B cell (primary cell): ENCODE results near the gene KRTAP10-1. TPM values are rescaled to one million over a fixed set of nuclear protein-coding genes. Genes with fewer than 3 reads are reported as not detected.

Experiments
- ATAC-seq: fragments of 200-7000 bp; cut with Tn5 transposase; one replicate; pipeline ENCODE4 v1.10.0; 2021; ENCODE audit warnings: low read depth, mild to moderate bottlenecking, moderate number of reproducible peaks, moderate library complexity
- CTCF ChIA-PET: fragments of 350-600 bp; sonication (Branson Sonifier 250); formaldehyde crosslinking; loops from one replicate; lab custom pipeline; 2021; ENCODE audit warnings: antibody characterized with exemption, inconsistent platforms; lab: Charles Lee
- POLR2A ChIA-PET: fragments of 350-600 bp; sonication (Branson Sonifier 250); formaldehyde crosslinking; loops from one replicate; lab custom pipeline; 2021; ENCODE audit warnings: antibody characterized with exemption; lab: Charles Lee
- DNase-seq: peaks from one replicate; pipeline ENCODE4 v3.0.0; 2013
- H2AFZ ChIP-seq: 2 replicates; pipeline ENCODE4 v1.6.1; 2012; ENCODE audit warnings: mild to moderate bottlenecking, low read depth, low read length; ENCODE audit not compliant: insufficient read depth, poor library complexity, severe bottlenecking
- H3K27ac ChIP-seq, 2 donors: 1 replicate in 1 of 2; 2 replicates in 1 of 2; pipeline ENCODE4 v1.5.1; 2012 to 2013; ENCODE audit warnings: low read length in 2 of 2, mild to moderate bottlenecking in 2 of 2, moderate library complexity in 1 of 2
- H3K27me3 ChIP-seq, 4 experiments: fragments of 200-600 bp in 1 of 4; sonication (generic) in 1 of 4; replicated peaks in 1 of 4; 1 replicate in 2 of 4; 2 replicates in 2 of 4; pipeline versions ENCODE4 v1.6.1 to v1.7.0; 2013 to 2016; ENCODE audit warnings: low read length in 3 of 4, mild to moderate bottlenecking in 2 of 4, mixed read lengths in 1 of 4, moderate library complexity in 1 of 4; ENCODE audit not compliant: insufficient read depth in 4 of 4, control insufficient read depth in 3 of 4; ENCODE audit errors: control extremely low read depth in 1 of 4
- H3K36me3 ChIP-seq, 2 experiments: replicated peaks in 1 of 2; 1 replicate in 1 of 2; 2 replicates in 1 of 2; pipeline versions ENCODE4 v1.6.1 to v1.7.1; 2013; ENCODE audit warnings: low read length in 1 of 2; ENCODE audit not compliant: insufficient read depth in 2 of 2, control insufficient read depth in 1 of 2; ENCODE audit errors: control extremely low read depth in 1 of 2, extremely low read depth in 1 of 2
- H3K4me1 ChIP-seq, 2 donors: fragments of 200-600 bp in 1 of 2; sonication (generic) in 1 of 2; 1 replicate in 1 of 2; 2 replicates in 1 of 2; pipeline versions ENCODE4 v1.5.1 to v1.6.1; 2013 to 2017; ENCODE audit warnings: low read length in 2 of 2; ENCODE audit not compliant: control insufficient read depth in 2 of 2, insufficient read depth in 2 of 2
- H3K4me2 ChIP-seq: replicated peaks from 2 replicates; pipeline ENCODE3; 2012; ENCODE audit warnings: mild to moderate bottlenecking, low read depth, low read length; ENCODE audit not compliant: poor library complexity, severe bottlenecking
- H3K4me3 ChIP-seq, 5 experiments: fragments of 200-600 bp in 1 of 5; sonication (generic) in 1 of 5; 1 replicate in 3 of 5; 2 replicates in 2 of 5; pipeline versions ENCODE4 v1.5.1 to v1.7.0; 2011 to 2016; ENCODE audit warnings: low read length in 4 of 5, mild to moderate bottlenecking in 4 of 5, low read depth in 2 of 5, control low read depth in 1 of 5, moderate library complexity in 1 of 5; ENCODE audit not compliant: insufficient read depth in 1 of 5; ENCODE audit errors: control extremely low read depth in 1 of 5, extremely low read depth in 1 of 5
- H3K79me2 ChIP-seq: fragments of 200-600 bp; sonication (generic); one replicate; pipeline ENCODE4 v1.6.0; 2016; ENCODE audit warnings: low read length; ENCODE audit not compliant: control insufficient read depth, insufficient read depth
- H3K9ac ChIP-seq: fragments of 200-600 bp; sonication (generic); 2 replicates; pipeline ENCODE4 v1.6.1; 2017; ENCODE audit warnings: mild to moderate bottlenecking, low read length, moderate library complexity
- H3K9me3 ChIP-seq, 3 donors: one replicate each; pipeline versions ENCODE4 v1.6.1 to v1.7.1; 2013; ENCODE audit warnings: low read length in 2 of 3; ENCODE audit not compliant: control insufficient read depth in 2 of 3, insufficient read depth in 1 of 3; ENCODE audit errors: control extremely low read depth in 1 of 3
- H4K20me1 ChIP-seq: 2 replicates; pipeline ENCODE4 v1.6.0; 2012; ENCODE audit warnings: mild to moderate bottlenecking, low read length; ENCODE audit not compliant: insufficient read depth, control insufficient read depth, poor library complexity, severe bottlenecking
- H3K27ac Mint-ChIP-seq: one replicate; pipeline ENCODE4 v1.8.0; 2021; ENCODE audit warnings: mixed read lengths
- H3K27me3 Mint-ChIP-seq: one replicate; pipeline ENCODE4 v1.8.0; 2021; ENCODE audit warnings: mixed read lengths
- H3K4me1 Mint-ChIP-seq: one replicate; pipeline ENCODE4 v1.8.0; 2021; ENCODE audit warnings: mixed read lengths
- H3K4me3 Mint-ChIP-seq: one replicate; pipeline ENCODE4 v1.8.0; 2021; ENCODE audit warnings: mixed read lengths
- H3K9me3 Mint-ChIP-seq: one replicate; pipeline ENCODE4 v1.8.0; 2022; ENCODE audit warnings: mixed read lengths; ENCODE audit not compliant: insufficient read depth
- CTCF ChIP-seq: fragments of 200-600 bp; IDR thresholded peaks from one replicate; pipeline ENCODE4 v1.8.0; 2022; ENCODE audit warnings: antibody characterized with exemption, mild to moderate bottlenecking
- EZH2 ChIP-seq: IDR thresholded peaks from 2 replicates; pipeline ENCODE4 v1.6.1; 2012; ENCODE audit warnings: borderline replicate concordance, low read depth, mild to moderate bottlenecking, moderate library complexity, low read length; ENCODE audit not compliant: insufficient read depth, poor library complexity, severe bottlenecking
- whole genome bisulfite sequencing: methylation state at CpG from one replicate; pipeline ENCODE4 v1.1.5; 2013; ENCODE audit warnings: missing lambda C conversion rate; ENCODE audit not compliant: insufficient coverage; 5-methylcytosine and 5-hydroxymethylcytosine counted together
- intact Hi-C: fragments of 100-400 bp; cut with micrococcal nuclease; formaldehyde crosslinking; loops from one replicate; pipeline ENCODE4 v1.10.0; 2022
- polyA plus RNA-seq: library from polyadenylated mRNA; depleted of rRNA; stranded (reverse); fragments of >200 nt; gene quantifications from 2 replicates; pipeline ENCODE4 v1.2.3, GENCODE V29; 2012
- total RNA-seq, 2 donors: library from RNA; stranded (reverse); fragments of 120-200 nt in 1 of 2; gene quantifications; 1 replicate in 1 of 2; 2 replicates in 1 of 2; pipeline versions ENCODE4 v1.2.3 to v1.2.4, GENCODE V29; 2013 to 2022

Gene KRTAP10-1
- total and polyA plus RNA-seq, 2 donors (not counting 1 experiment from before 2014, with no cell fraction given), result not detected

- CTCF ChIA-PET, result no interaction called here
- H3K36me3 ChIP-seq, result no peaks in the 10 kb centered on the region
- Mint-ChIP-seq H3K4me3 (no peak overlapping the region), H3K27ac (no peak overlapping the region), H3K9me3 (peaks cover 6% of the 10 kb centered on the region), H3K4me1 (no peaks in the 10 kb centered on the region), H3K27me3 (peaks cover 30% of the 10 kb centered on the region)
- no peaks in the 10 kb centered on the region for H4K20me1 ChIP-seq
- H3K79me2 ChIP-seq, result no peaks in the 10 kb centered on the region
- H3K9ac ChIP-seq, result no peak overlapping the region
- ATAC-seq (no peak), DNase-seq (no peak)
- POLR2A ChIA-PET, result no interaction called here
- H3K27ac ChIP-seq, result no peak overlapping the region
- TF ChIP-seq EZH2, result no peak
- TF ChIP-seq CTCF, result no peak
- no peak overlapping the region for H2AFZ ChIP-seq
- H3K9me3 ChIP-seq, result peaks cover 3 to 56% (median 28%) of the 10 kb centered on the region in 3 donors
- no peak overlapping the region for H3K4me3 ChIP-seq
- WGBS, result 85% methylated on average over 7 of the region's 7 CpGs
- H3K4me1 ChIP-seq, result no peaks in the 10 kb centered on the region
- intact Hi-C loops, result no loop called here
- H3K4me2 ChIP-seq, result no peak overlapping the region
- H3K27me3 ChIP-seq, result peaks cover 0 to 6% (median 2%) of the 10 kb centered on the region in 4 experiments
Measured at GRCh38 chr21:44579833-44580144, 39.8 kb upstream of the KRTAP10-1 start.

GRCh38 chr21:44579056-44579832, 39.2 kb upstream of the KRTAP10-1 start:
- ATAC-seq, result no peak
- no peak for DNase-seq
- intact Hi-C loops, result no loop called here
- Histone ChIP-seq H3K27me3 (peaks cover 0 to 4% (median 2%) of the 10 kb centered on the region in 4 experiments), H3K4me1 (no peaks in the 10 kb centered on the region), H3K79me2 (no peaks in the 10 kb centered on the region), H3K36me3 (no peaks in the 10 kb centered on the region), H3K9ac (no peak overlapping the region), H2AFZ (no peak overlapping the region), H3K4me2 (no peak overlapping the region), H4K20me1 (no peaks in the 10 kb centered on the region), H3K4me3 (no peak overlapping the region), H3K27ac (no peak overlapping the region), H3K9me3 (peaks cover 3 to 56% (median 28%) of the 10 kb centered on the region in 3 donors)
- ChIA-PET CTCF (no interaction called here), POLR2A (no interaction called here)
- Mint-ChIP-seq H3K27me3 (peaks cover 29% of the 10 kb centered on the region), H3K9me3 (peaks cover 6% of the 10 kb centered on the region), H3K4me1 (no peaks in the 10 kb centered on the region), H3K4me3 (no peak overlapping the region), H3K27ac (no peak overlapping the region)
- WGBS, result 82% methylated on average over 22 of the region's 22 CpGs
- TF ChIP-seq EZH2, result no peak
- TF ChIP-seq CTCF, result no peak
